GM23248 (cell line): ENCODE data around the gene GLYAT.

Experiments
- EZH2 ChIP-seq: fragments of 200-600 bp; sonication (generic); IDR thresholded peaks from 2 replicates; pipeline ENCODE4 v1.6.1; 2018; ENCODE audit warnings: antibody characterized with exemption, mild to moderate bottlenecking; ENCODE audit not compliant: insufficient read depth, poor library complexity, severe bottlenecking
- EZH2phosphoT487 ChIP-seq: fragments of 200-600 bp; sonication (generic); IDR thresholded peaks from 2 replicates; pipeline ENCODE4 v1.6.1; 2018; ENCODE audit warnings: antibody characterized with exemption, moderate library complexity, mild to moderate bottlenecking, low read depth; ENCODE audit not compliant: insufficient read depth

- TF ChIP-seq EZH2phosphoT487: no peak
- no peak for TF ChIP-seq EZH2
Measured at GRCh38 chr11:58727415-58727797, 4.3 kb downstream of the GLYAT start.
